PC-9 (cell line): ENCODE data around the gene PRIMA1.

Source experiments
- EZH2 ChIP-seq: fragments of 200-600 bp; sonication (generic); IDR thresholded peaks from 2 replicates; pipeline ENCODE4 v1.8.0; 2017; ENCODE audit warnings: antibody characterized with exemption, low read depth
- TF ChIP-seq, protein P1 (sequence below): fragments of 200-600 bp; sonication (generic); conservative IDR thresholded peaks from 2 replicates; pipeline ENCODE4 v1.6.1; 2017; ENCODE audit warnings: mixed run types, antibody characterized with exemption, mild to moderate bottlenecking, moderate library complexity

DNA sequence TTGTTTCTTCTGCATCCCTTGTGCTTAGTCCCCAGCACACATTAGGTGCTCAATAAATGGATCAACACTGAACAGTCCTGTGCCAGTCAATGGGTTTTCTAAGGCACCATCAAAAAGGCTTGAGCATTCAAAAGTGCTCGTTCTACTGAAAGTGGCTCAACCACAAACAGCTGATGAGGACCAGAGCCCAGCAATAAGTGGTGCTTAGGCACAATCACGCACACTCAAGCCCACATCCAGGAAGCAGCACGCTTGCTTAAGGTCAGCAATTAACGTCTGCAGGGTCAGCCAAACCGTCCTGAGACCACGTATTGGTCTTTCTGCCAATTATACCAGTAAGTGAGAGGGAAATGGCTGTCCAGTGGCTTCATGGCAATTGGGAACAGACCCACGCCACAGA lies 56.5 kb downstream of the PRIMA1 start:
- TF ChIP-seq, protein P1, sequence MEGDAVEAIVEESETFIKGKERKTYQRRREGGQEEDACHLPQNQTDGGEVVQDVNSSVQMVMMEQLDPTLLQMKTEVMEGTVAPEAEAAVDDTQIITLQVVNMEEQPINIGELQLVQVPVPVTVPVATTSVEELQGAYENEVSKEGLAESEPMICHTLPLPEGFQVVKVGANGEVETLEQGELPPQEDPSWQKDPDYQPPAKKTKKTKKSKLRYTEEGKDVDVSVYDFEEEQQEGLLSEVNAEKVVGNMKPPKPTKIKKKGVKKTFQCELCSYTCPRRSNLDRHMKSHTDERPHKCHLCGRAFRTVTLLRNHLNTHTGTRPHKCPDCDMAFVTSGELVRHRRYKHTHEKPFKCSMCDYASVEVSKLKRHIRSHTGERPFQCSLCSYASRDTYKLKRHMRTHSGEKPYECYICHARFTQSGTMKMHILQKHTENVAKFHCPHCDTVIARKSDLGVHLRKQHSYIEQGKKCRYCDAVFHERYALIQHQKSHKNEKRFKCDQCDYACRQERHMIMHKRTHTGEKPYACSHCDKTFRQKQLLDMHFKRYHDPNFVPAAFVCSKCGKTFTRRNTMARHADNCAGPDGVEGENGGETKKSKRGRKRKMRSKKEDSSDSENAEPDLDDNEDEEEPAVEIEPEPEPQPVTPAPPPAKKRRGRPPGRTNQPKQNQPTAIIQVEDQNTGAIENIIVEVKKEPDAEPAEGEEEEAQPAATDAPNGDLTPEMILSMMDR: no peak
- no peak for TF ChIP-seq EZH2
